Measurements from ENCODE around the gene SMAD3. TPM values are rescaled to one million over a fixed set of nuclear protein-coding genes. Genes with fewer than 3 reads are reported as not detected.

The SMAD3 gene
- total and polyA plus RNA-seq, 4 donors = 4.0 to 12.2 (median 5.5) TPM

DNA sequence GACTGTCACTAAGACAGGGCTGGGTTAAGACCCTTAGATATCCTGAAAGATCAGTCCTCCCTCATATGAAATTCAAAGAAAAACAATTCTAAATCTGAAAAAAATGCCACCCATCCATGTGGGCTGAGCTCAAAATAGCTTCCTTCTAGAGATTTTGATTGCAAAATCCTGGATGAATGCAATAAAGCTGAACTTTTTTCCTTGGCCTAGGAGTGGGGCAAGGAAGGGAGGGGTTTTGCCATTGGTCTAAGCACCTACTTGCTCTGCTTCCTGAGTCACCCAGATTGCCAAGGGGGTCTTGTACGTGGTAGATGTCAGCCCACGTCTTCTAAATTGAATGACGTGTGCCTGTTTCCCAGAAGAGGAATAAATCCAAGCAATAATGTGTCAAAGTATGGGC lies 15.3 kb upstream of the SMAD3 start:
- H3K9ac ChIP-seq (ENCODE audit: low read depth in 1 of 2, low read length in 2 of 2) = no peak overlapping the region
- WGBS = 43% methylated on average over 3 of the region's 3 CpGs
- H3K27me3 ChIP-seq (ENCODE audit: control insufficient read depth in 4 of 4, insufficient read depth in 4 of 4, low read length in 3 of 4) = no peaks in the 10 kb centered on the region
- DNase-seq (ENCODE audit: low spot score) = no peak
- H3K4me3 ChIP-seq (ENCODE audit: low read depth in 1 of 3, low read length in 3 of 3) = no peak overlapping the region
- H3K36me3 ChIP-seq (ENCODE audit: control insufficient read depth in 4 of 4, insufficient read depth in 3 of 4, low read depth in 1 of 4, low read length in 3 of 4) = peaks cover 0 to 2% (median 0%) of the 10 kb centered on the region in 4 donors
- no peaks in the 10 kb centered on the region for H3K9me3 ChIP-seq (ENCODE audit: control insufficient read depth in 4 of 4, low read length in 3 of 4)
- peak overlapping the region; percentile 95 to 96 for H3K27ac ChIP-seq (ENCODE audit: low read depth in 1 of 2, low read length in 2 of 2)
- TF ChIP-seq FOXA2 (IDR thresholded peaks at IDR 0.05) (no peak), HNF4A (conservative IDR thresholded peaks at IDR 0.05) (no peak), YY1 (IDR thresholded peaks at IDR 0.05) (no peak), HNF4G (IDR thresholded peaks at IDR 0.05) (no peak), TAF1 (conservative IDR thresholded peaks at IDR 0.05) (no peak), SP1 (IDR thresholded peaks at IDR 0.05) (no peak), NR2F2 (IDR thresholded peaks at IDR 0.05) (no peak), JUND (IDR thresholded peaks at IDR 0.05) (peak in 1 of 2 donors; percentile 19), RAD21 (IDR thresholded peaks at IDR 0.05) (peak in 1 of 2 donors; percentile 11), GABPA (IDR thresholded peaks at IDR 0.05 in 1 of 2, conservative IDR thresholded peaks at IDR 0.05 in 1 of 2) (no peak), FOXA1 (IDR thresholded peaks at IDR 0.05) (no peak), EGR1 (IDR thresholded peaks at IDR 0.05; ENCODE audit: low read depth in 2 of 2) (no peak)
- TF ChIP-seq, protein P1, sequence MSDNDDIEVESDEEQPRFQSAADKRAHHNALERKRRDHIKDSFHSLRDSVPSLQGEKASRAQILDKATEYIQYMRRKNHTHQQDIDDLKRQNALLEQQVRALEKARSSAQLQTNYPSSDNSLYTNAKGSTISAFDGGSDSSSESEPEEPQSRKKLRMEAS (IDR thresholded peaks at IDR 0.05) = peak; percentile 46
- TF ChIP-seq, protein P2, sequence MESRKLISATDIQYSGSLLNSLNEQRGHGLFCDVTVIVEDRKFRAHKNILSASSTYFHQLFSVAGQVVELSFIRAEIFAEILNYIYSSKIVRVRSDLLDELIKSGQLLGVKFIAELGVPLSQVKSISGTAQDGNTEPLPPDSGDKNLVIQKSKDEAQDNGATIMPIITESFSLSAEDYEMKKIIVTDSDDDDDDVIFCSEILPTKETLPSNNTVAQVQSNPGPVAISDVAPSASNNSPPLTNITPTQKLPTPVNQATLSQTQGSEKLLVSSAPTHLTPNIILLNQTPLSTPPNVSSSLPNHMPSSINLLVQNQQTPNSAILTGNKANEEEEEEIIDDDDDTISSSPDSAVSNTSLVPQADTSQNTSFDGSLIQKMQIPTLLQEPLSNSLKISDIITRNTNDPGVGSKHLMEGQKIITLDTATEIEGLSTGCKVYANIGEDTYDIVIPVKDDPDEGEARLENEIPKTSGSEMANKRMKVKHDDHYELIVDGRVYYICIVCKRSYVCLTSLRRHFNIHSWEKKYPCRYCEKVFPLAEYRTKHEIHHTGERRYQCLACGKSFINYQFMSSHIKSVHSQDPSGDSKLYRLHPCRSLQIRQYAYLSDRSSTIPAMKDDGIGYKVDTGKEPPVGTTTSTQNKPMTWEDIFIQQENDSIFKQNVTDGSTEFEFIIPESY (IDR thresholded peaks at IDR 0.05) = no peak
- TF ChIP-seq, protein P3, sequence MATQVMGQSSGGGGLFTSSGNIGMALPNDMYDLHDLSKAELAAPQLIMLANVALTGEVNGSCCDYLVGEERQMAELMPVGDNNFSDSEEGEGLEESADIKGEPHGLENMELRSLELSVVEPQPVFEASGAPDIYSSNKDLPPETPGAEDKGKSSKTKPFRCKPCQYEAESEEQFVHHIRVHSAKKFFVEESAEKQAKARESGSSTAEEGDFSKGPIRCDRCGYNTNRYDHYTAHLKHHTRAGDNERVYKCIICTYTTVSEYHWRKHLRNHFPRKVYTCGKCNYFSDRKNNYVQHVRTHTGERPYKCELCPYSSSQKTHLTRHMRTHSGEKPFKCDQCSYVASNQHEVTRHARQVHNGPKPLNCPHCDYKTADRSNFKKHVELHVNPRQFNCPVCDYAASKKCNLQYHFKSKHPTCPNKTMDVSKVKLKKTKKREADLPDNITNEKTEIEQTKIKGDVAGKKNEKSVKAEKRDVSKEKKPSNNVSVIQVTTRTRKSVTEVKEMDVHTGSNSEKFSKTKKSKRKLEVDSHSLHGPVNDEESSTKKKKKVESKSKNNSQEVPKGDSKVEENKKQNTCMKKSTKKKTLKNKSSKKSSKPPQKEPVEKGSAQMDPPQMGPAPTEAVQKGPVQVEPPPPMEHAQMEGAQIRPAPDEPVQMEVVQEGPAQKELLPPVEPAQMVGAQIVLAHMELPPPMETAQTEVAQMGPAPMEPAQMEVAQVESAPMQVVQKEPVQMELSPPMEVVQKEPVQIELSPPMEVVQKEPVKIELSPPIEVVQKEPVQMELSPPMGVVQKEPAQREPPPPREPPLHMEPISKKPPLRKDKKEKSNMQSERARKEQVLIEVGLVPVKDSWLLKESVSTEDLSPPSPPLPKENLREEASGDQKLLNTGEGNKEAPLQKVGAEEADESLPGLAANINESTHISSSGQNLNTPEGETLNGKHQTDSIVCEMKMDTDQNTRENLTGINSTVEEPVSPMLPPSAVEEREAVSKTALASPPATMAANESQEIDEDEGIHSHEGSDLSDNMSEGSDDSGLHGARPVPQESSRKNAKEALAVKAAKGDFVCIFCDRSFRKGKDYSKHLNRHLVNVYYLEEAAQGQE (IDR thresholded peaks at IDR 0.05) = no peak
- TF ChIP-seq, protein P4, sequence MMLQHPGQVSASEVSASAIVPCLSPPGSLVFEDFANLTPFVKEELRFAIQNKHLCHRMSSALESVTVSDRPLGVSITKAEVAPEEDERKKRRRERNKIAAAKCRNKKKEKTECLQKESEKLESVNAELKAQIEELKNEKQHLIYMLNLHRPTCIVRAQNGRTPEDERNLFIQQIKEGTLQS (IDR thresholded peaks at IDR 0.05) = no peak
- TF ChIP-seq, protein P5, sequence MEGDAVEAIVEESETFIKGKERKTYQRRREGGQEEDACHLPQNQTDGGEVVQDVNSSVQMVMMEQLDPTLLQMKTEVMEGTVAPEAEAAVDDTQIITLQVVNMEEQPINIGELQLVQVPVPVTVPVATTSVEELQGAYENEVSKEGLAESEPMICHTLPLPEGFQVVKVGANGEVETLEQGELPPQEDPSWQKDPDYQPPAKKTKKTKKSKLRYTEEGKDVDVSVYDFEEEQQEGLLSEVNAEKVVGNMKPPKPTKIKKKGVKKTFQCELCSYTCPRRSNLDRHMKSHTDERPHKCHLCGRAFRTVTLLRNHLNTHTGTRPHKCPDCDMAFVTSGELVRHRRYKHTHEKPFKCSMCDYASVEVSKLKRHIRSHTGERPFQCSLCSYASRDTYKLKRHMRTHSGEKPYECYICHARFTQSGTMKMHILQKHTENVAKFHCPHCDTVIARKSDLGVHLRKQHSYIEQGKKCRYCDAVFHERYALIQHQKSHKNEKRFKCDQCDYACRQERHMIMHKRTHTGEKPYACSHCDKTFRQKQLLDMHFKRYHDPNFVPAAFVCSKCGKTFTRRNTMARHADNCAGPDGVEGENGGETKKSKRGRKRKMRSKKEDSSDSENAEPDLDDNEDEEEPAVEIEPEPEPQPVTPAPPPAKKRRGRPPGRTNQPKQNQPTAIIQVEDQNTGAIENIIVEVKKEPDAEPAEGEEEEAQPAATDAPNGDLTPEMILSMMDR (IDR thresholded peaks at IDR 0.05; ENCODE audit: low read depth, low read length, missing input control) = no peak
- peaks cover 18 to 72% (median 48%) of the 10 kb centered on the region in 4 donors for H3K4me1 ChIP-seq (ENCODE audit: control insufficient read depth in 4 of 4, insufficient read depth in 4 of 4, low read length in 3 of 4)

Measured in liver (tissue), 9 donors.